ENCODE data around the gene CCDC154. TPM values are rescaled to one million over a fixed set of nuclear protein-coding genes. Genes with fewer than 3 reads are reported as not detected.

CCDC154 gene
- total RNA-seq, 2 experiments from 2014 or later: 1.5 to 3.0 TPM

GRCh38 chr16:1413684-1414531, 30.4 kb downstream of the CCDC154 start:
- intact Hi-C loops (cut with micrococcal nuclease): loop anchor here (5.0 kb wide), 1 partner anchor 52 kb away; no protein-coding TSS in a partner anchor
- H3K27ac Mint-ChIP-seq: peak overlapping the region; percentile 80
- peaks cover 26% of the 10 kb centered on the region for H3K4me1 Mint-ChIP-seq (ENCODE audit: low read depth)
- H3K36me3 Mint-ChIP-seq: no peaks in the 10 kb centered on the region
- H3K27me3 Mint-ChIP-seq: no peaks in the 10 kb centered on the region
- POLR2A ChIA-PET: no interaction called here
- no peaks in the 10 kb centered on the region for H3K9me3 Mint-ChIP-seq
- peak; percentile 82 for DNase-seq
- peak overlapping the region; percentile 83 for H3K4me3 Mint-ChIP-seq
- CTCF ChIA-PET: no interaction called here

GRCh38 chr16:1412847-1413246, 31.5 kb downstream of the CCDC154 start:
- Mint-ChIP-seq H3K4me3 (no peak overlapping the region), H3K27ac (no peak overlapping the region), H3K27me3 (no peaks in the 10 kb centered on the region), H3K36me3 (no peaks in the 10 kb centered on the region), H3K4me1 (ENCODE audit: low read depth) (peaks cover 25% of the 10 kb centered on the region), H3K9me3 (no peaks in the 10 kb centered on the region)
- no peak for DNase-seq
- intact Hi-C loops (cut with micrococcal nuclease): loop anchor here (5.0 kb wide), 1 partner anchor 51 kb away; no protein-coding TSS in a partner anchor
- ChIA-PET POLR2A (no interaction called here), CTCF (interaction anchor here (1.1 to 1.3 kb wide), 2 partner anchors 34 to 293 kb away, joined by 3 read pairs; partner anchors contain the start of gene MAPK8IP3)

DNA sequence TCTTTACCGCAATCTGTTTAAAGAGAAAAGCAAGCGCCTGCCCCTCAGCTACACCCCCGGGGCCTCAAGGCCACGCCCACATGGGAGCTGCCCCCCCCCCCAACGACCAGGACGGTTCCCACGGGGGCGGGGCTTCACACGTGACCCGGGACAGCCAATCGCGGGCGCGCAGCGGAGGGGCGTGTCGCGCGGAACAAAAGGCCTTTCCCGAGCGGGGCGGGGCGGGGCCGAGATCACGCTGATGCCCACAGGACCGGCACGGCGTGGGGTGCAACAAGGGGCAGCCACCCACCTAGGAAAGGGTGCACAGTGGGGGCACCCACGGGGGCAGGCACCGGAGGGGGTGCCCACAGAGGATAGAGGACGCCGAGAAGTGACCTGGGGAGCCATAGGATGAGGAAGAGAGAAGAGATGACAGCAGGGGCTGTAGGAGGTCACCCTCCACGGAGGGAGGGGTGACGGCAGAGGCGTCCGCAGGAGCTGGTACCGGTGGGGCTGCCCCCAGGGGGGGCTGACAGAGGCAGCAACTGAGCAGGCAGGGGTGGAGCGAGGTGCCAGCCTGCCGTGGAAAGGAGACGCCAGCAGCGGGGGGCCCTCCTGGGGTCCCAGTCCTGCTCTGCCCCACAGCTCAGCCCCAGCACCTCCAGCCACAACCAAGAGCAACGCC, 36.1 kb downstream of the CCDC154 start:
- peak overlapping the region; percentile 69 for H3K4me3 Mint-ChIP-seq
- no peaks in the 10 kb centered on the region for H3K27me3 Mint-ChIP-seq
- intact Hi-C loops (cut with micrococcal nuclease): no loop called here
- H3K9me3 Mint-ChIP-seq: no peaks in the 10 kb centered on the region
- DNase-seq: peak; percentile 95
- CTCF ChIA-PET: interaction anchor here (0.6 kb wide), 3 partner anchors 45 to 107 kb away, joined by 3 to 5 read pairs (median 3); no protein-coding TSS in a partner anchor
- H3K4me1 Mint-ChIP-seq (ENCODE audit: low read depth): peaks cover 21% of the 10 kb centered on the region
- no peak overlapping the region for H3K27ac Mint-ChIP-seq
- POLR2A ChIA-PET: interaction anchor here (1.0 to 1.7 kb wide), 2 partner anchors 13 to 44 kb away, joined by 4 to 5 read pairs; partner anchors contain the start of gene UQCC4
- H3K36me3 Mint-ChIP-seq: peaks cover 2% of the 10 kb centered on the region

DNA sequence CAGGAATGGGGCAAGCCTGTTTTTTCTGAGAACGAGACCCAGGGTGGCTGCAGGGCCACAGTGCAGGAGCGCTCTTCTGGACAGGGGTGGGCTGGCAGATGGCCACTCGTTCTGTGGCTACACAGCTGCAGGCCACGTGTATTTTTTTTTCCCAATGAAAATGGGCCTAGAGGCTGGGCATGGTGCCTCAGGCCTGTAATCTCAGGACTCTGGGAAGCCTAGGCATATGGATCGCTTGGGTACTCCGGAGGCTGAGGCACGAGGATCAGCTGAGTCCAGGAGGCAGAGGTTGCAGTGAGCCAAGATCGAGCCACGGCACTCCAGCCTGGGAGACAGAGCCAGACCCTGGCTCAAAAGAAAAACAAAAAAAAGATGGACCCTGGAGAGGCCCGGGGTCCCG, 36.6 kb downstream of the CCDC154 start:
- no peak for DNase-seq
- H3K27ac Mint-ChIP-seq: no peak overlapping the region
- H3K36me3 Mint-ChIP-seq: peaks cover 2% of the 10 kb centered on the region
- H3K9me3 Mint-ChIP-seq: no peaks in the 10 kb centered on the region
- POLR2A ChIA-PET: interaction anchor here (1.0 to 1.7 kb wide), 2 partner anchors 13 to 43 kb away, joined by 4 to 5 read pairs; partner anchors contain the start of gene UQCC4
- CTCF ChIA-PET: interaction anchor here (0.6 to 1.2 kb wide), 5 partner anchors 45 to 557 kb away, joined by 3 to 5 read pairs (median 3); partner anchors contain the start of gene RPS2
- no peaks in the 10 kb centered on the region for H3K27me3 Mint-ChIP-seq
- peaks cover 21% of the 10 kb centered on the region for H3K4me1 Mint-ChIP-seq (ENCODE audit: low read depth)
- peak overlapping the region; percentile 35 for H3K4me3 Mint-ChIP-seq
- intact Hi-C loops (cut with micrococcal nuclease): no loop called here

DNA sequence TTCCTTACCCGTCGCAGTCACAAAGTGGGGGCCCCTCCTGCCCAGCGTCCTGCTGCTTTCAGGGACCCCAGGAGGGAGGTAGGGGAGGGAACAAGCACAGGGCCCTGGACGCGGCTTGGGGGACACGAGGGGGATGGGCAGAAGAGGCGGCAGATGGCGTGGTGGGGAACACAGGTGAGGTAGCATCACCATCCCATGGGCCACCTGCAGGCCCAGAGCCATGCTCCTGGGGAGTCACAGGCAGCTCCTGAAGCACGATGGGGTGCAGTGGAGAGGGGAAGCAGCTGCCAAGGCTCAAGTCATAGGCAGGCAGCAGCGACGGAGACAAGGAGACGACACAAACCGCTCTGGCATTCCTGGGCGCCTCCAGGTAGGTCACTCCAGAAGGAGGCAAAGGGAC, 40.6 kb downstream of the CCDC154 start:
- CTCF ChIA-PET: no interaction called here
- intact Hi-C loops (cut with micrococcal nuclease): no loop called here
- POLR2A ChIA-PET: no interaction called here
- peaks cover 12% of the 10 kb centered on the region for H3K4me1 Mint-ChIP-seq (ENCODE audit: low read depth)
- no peak overlapping the region for H3K4me3 Mint-ChIP-seq
- H3K27ac Mint-ChIP-seq: no peak overlapping the region
- peaks cover 7% of the 10 kb centered on the region for H3K36me3 Mint-ChIP-seq
- H3K9me3 Mint-ChIP-seq: no peaks in the 10 kb centered on the region
- no peaks in the 10 kb centered on the region for H3K27me3 Mint-ChIP-seq
- DNase-seq: no peak

DNA sequence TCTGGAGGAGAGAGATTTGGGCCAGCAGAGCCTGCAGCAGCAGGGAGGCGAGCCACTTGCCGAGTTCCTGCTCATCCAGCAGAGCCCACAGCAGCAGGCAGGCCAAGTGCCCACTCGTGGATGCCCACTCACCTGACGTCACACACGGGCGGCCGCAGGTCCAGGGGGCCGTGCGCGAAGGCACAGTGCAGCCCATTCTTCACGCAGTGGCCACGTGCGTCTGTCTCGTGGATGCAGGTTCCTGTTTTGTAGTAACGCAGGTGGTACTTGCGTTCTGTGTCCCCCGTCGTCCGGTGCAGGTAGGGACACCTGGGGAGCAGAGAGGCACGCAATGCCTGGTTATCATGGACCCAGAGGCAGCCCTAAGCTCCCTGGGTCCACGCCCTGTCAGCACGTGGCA, 41.3 kb downstream of the CCDC154 start:
- ChIA-PET POLR2A (no interaction called here), CTCF (no interaction called here)

GRCh38 chr16:1401758-1402154, 42.6 kb downstream of the CCDC154 start:
- Mint-ChIP-seq H3K36me3 (peaks cover 6% of the 10 kb centered on the region), H3K9me3 (no peaks in the 10 kb centered on the region), H3K27me3 (no peaks in the 10 kb centered on the region), H3K4me1 (ENCODE audit: low read depth) (peaks cover 2% of the 10 kb centered on the region), H3K4me3 (no peak overlapping the region), H3K27ac (no peak overlapping the region)
- intact Hi-C loops (cut with micrococcal nuclease): no loop called here
- ChIA-PET CTCF (no interaction called here), POLR2A (no interaction called here)
- no peak for DNase-seq

More for the DNA sequence above, 41.3 kb downstream of the CCDC154 start:
- Mint-ChIP-seq H3K9me3 (no peaks in the 10 kb centered on the region), H3K4me3 (no peak overlapping the region), H3K27me3 (no peaks in the 10 kb centered on the region), H3K4me1 (ENCODE audit: low read depth) (peaks cover 10% of the 10 kb centered on the region), H3K27ac (no peak overlapping the region), H3K36me3 (peaks cover 7% of the 10 kb centered on the region)
- DNase-seq: no peak
- intact Hi-C loops (cut with micrococcal nuclease): no loop called here

- H3K9me3 Mint-ChIP-seq: no peaks in the 10 kb centered on the region
- CTCF ChIA-PET: no interaction called here
- no peaks in the 10 kb centered on the region for H3K27me3 Mint-ChIP-seq
- H3K4me3 Mint-ChIP-seq: no peak overlapping the region
- POLR2A ChIA-PET: no interaction called here
- peaks cover 6% of the 10 kb centered on the region for H3K36me3 Mint-ChIP-seq
- no peak overlapping the region for H3K27ac Mint-ChIP-seq
- DNase-seq: no peak
- H3K4me1 Mint-ChIP-seq (ENCODE audit: low read depth): peaks cover 2% of the 10 kb centered on the region
- intact Hi-C loops (cut with micrococcal nuclease): no loop called here
Observed at GRCh38 chr16:1401061-1401757, 43.1 kb downstream of the CCDC154 start.

DNA sequence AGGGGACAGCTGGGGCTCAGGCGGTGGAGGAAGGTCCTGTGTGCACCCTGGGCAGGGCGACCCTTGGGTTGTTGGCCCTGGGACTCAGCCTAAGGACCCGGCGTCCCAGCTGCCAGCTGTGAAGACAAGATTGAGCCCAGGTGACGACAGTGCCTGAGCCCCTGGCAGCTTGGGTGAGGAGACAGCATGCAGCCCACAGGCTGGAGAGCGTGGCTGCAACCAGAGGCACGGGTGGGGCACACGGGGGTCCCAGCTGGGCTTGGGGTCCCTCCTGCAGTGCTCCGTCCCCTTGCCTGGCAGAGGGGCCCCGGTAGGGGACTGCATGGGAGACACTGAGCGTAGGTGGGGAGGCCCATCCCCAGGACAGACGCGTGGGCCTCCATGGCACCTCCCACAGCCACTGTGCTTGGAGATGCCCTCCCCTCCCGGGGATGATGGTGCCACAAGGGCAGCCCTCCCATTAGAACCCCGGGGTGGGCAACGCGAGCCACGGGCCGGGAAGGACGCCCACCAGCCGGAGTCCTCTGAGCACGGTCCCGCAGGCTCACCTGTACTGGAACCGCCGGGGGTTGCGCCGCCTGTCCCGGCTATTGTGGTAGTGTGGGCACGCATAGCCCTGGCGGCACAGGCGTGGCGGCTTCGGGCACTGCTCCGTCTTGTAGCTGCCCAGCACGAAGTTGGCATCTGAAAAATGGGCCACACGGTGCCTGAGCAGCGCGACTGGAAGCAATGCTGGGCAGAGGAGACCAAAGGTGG, 45.4 kb downstream of the CCDC154 start:
- intact Hi-C loops (cut with micrococcal nuclease): no loop called here
- Mint-ChIP-seq H3K27ac (no peak overlapping the region), H3K9me3 (no peaks in the 10 kb centered on the region), H3K4me3 (no peak overlapping the region), H3K36me3 (peaks cover 6% of the 10 kb centered on the region), H3K4me1 (ENCODE audit: low read depth) (no peaks in the 10 kb centered on the region), H3K27me3 (no peaks in the 10 kb centered on the region)
- no peak for DNase-seq
- CTCF ChIA-PET: no interaction called here
- POLR2A ChIA-PET: no interaction called here

- no peak overlapping the region for H3K4me3 Mint-ChIP-seq
- DNase-seq: no peak
- H3K27me3 Mint-ChIP-seq: no peaks in the 10 kb centered on the region
- H3K27ac Mint-ChIP-seq: no peak overlapping the region
- H3K36me3 Mint-ChIP-seq: peaks cover 6% of the 10 kb centered on the region
- ChIA-PET POLR2A (no interaction called here), CTCF (no interaction called here)
- intact Hi-C loops (cut with micrococcal nuclease): no loop called here
- H3K4me1 Mint-ChIP-seq (ENCODE audit: low read depth): no peaks in the 10 kb centered on the region
- no peaks in the 10 kb centered on the region for H3K9me3 Mint-ChIP-seq
Observed at GRCh38 chr16:1398351-1398750, 46.0 kb downstream of the CCDC154 start.

GRCh38 chr16:1397779-1398178, 46.6 kb downstream of the CCDC154 start:
- Mint-ChIP-seq H3K4me1 (ENCODE audit: low read depth) (no peaks in the 10 kb centered on the region), H3K27ac (no peak overlapping the region), H3K4me3 (no peak overlapping the region), H3K27me3 (no peaks in the 10 kb centered on the region), H3K36me3 (peaks cover 6% of the 10 kb centered on the region), H3K9me3 (no peaks in the 10 kb centered on the region)
- intact Hi-C loops (cut with micrococcal nuclease): no loop called here
- ChIA-PET CTCF (no interaction called here), POLR2A (no interaction called here)
- DNase-seq: no peak
